Measurements from ENCODE around the gene EML5. TPM values are rescaled to one million over a fixed set of nuclear protein-coding genes. Genes with fewer than 3 reads are reported as not detected.

EML5 gene
- total and polyA plus RNA-seq, 2 experiments from 2014 or later, result 0.18 to 1.6 TPM

GRCh38 chr14:88681755-88682494 lies 110.8 kb downstream of the EML5 start (continued):
- no peak for TF ChIP-seq ZNF462 (CRISPR knock-in tag; IDR thresholded peaks at IDR 0.05)
- no peak for TF ChIP-seq ETS1 (IDR thresholded peaks at IDR 0.05)
- TF ChIP-seq EZH2 (IDR thresholded peaks at IDR 0.05; ENCODE audit: low read depth, unreplicated experiment), result no peak
- TF ChIP-seq NANOG (IDR thresholded peaks at IDR 0.05; ENCODE audit: borderline replicate concordance), result no peak
- no peak for TF ChIP-seq ZNF114 (CRISPR knock-in tag; IDR thresholded peaks at IDR 0.05)
- no peak for TF ChIP-seq CTCF (conservative IDR thresholded peaks at IDR 0.05; ENCODE audit: low read depth in 2 of 2)
- TF ChIP-seq ZNF331 (CRISPR knock-in tag; IDR thresholded peaks at IDR 0.05; ENCODE audit: low read depth), result no peak
- TF ChIP-seq CREB1 (CRISPR knock-in tag; IDR thresholded peaks at IDR 0.05; ENCODE audit: low read depth), result no peak

Data from GM23338 (cell line).